HG02642 (cell line): ENCODE results near the gene CACNA2D1.
"Not testable (repeated sequence)": the region's sequence is repeated elsewhere in the genome, so short reads cannot be mapped to it uniquely, and the experiment has no call there.

Experiments used
- ATAC-seq: cut with Tn5 transposase; IDR thresholded peaks from one replicate; pipeline ENCODE4 v1.9.1; 2021; ENCODE audit warnings: mild to moderate bottlenecking; ENCODE audit not compliant: unreplicated experiment, poor library complexity

The CACNA2D1 gene

GRCh38 chr7:82146491-82146890 lies 297.1 kb downstream of the CACNA2D1 start:
- no peak for ATAC-seq

GRCh38 chr7:82142263-82142864 lies 301.2 kb downstream of the CACNA2D1 start:
- no peak for ATAC-seq

GRCh38 chr7:82141427-82141826 lies 302.1 kb downstream of the CACNA2D1 start:
- no peak for ATAC-seq

- ATAC-seq, result not testable (repeated sequence)
Measured at GRCh38 chr7:82140608-82141007, 303.0 kb downstream of the CACNA2D1 start.

- ATAC-seq, result no peak
Measured at GRCh38 chr7:82131215-82131614, 312.4 kb downstream of the CACNA2D1 start.

GRCh38 chr7:82129091-82129490 lies 314.5 kb downstream of the CACNA2D1 start:
- no peak for ATAC-seq

GRCh38 chr7:82128546-82128945 lies 315.0 kb downstream of the CACNA2D1 start:
- no peak for ATAC-seq

- no peak for ATAC-seq
Measured at GRCh38 chr7:82126576-82126975, 317.0 kb downstream of the CACNA2D1 start.

GRCh38 chr7:82124445-82124844 lies 319.1 kb downstream of the CACNA2D1 start:
- no peak for ATAC-seq

GRCh38 chr7:82122275-82122674 lies 321.3 kb downstream of the CACNA2D1 start:
- ATAC-seq, result no peak

GRCh38 chr7:82114237-82114636 lies 329.3 kb downstream of the CACNA2D1 start:
- ATAC-seq, result no peak

GRCh38 chr7:82110146-82110840 lies 333.3 kb downstream of the CACNA2D1 start:
- no peak for ATAC-seq

- no peak for ATAC-seq
Measured at GRCh38 chr7:82109288-82109687, 334.3 kb downstream of the CACNA2D1 start.

GRCh38 chr7:82106201-82106600 lies 337.4 kb downstream of the CACNA2D1 start:
- ATAC-seq, result no peak

- ATAC-seq, result no peak
Measured at GRCh38 chr7:82105463-82105862, 338.1 kb downstream of the CACNA2D1 start.

GRCh38 chr7:82098414-82098813 lies 345.2 kb downstream of the CACNA2D1 start:
- ATAC-seq, result no peak

- no peak for ATAC-seq
Measured at GRCh38 chr7:82091126-82091684, 352.4 kb downstream of the CACNA2D1 start.

- no peak for ATAC-seq
Measured at GRCh38 chr7:82087099-82087498, 356.5 kb downstream of the CACNA2D1 start.

GRCh38 chr7:82085116-82085515 lies 358.5 kb downstream of the CACNA2D1 start:
- ATAC-seq, result no peak

GRCh38 chr7:82081644-82082224 lies 361.8 kb downstream of the CACNA2D1 start:
- ATAC-seq, result no peak

- ATAC-seq, result no peak
Measured at GRCh38 chr7:82080254-82080927, 363.2 kb downstream of the CACNA2D1 start.
